ENCODE data around the gene PCDHGA4.
"Not testable (repeated sequence)": the region's sequence is repeated elsewhere in the genome, so short reads cannot be mapped to it uniquely, and the experiment has no call there.

PCDHGA4 gene

GRCh38 chr5:141354900-141355469 lies at the start of gene PCDHGA4:
Gene PCDHGA4, plus strand, starts transcription at chr5:141355021. Its CDS starts 87 bp downstream, at chr5:141355108.
- DNase-seq = no peak

GRCh38 chr5:141306630-141307029 lies 48.2 kb upstream of the PCDHGA4 start:
- DNase-seq = no peak

- no peak for DNase-seq
Observed at GRCh38 chr5:141313711-141314110, 41.1 kb upstream of the PCDHGA4 start.

- not testable (repeated sequence) for DNase-seq
Observed at GRCh38 chr5:141316963-141317362, 37.9 kb upstream of the PCDHGA4 start.

- no peak for DNase-seq
Observed at GRCh38 chr5:141319202-141319601, 35.6 kb upstream of the PCDHGA4 start.

GRCh38 chr5:141319699-141320098 lies 35.1 kb upstream of the PCDHGA4 start:
- DNase-seq = no peak

GRCh38 chr5:141320225-141321169 lies 34.3 kb upstream of the PCDHGA4 start, which contains the start of gene TAF7:
Gene TAF7, minus strand, starts transcription at chr5:141320784. Its CDS starts 740 bp downstream, at chr5:141320044.
- peak; percentile 95 for DNase-seq

GRCh38 chr5:141322261-141322660 lies 32.6 kb upstream of the PCDHGA4 start:
- no peak for DNase-seq

- DNase-seq = peak; percentile 66
Observed at GRCh38 chr5:141326088-141326854, 28.6 kb upstream of the PCDHGA4 start.

- DNase-seq = no peak
Observed at GRCh38 chr5:141328231-141328630, 26.6 kb upstream of the PCDHGA4 start.

GRCh38 chr5:141330299-141331080 lies 24.3 kb upstream of the PCDHGA4 start, which contains the start of gene PCDHGA1:
Gene PCDHGA1, plus strand, starts transcription at chr5:141330514.
- peak; percentile 16 for DNase-seq

- DNase-seq = not testable (repeated sequence)
Observed at GRCh38 chr5:141332571-141332970, 22.2 kb upstream of the PCDHGA4 start.

GRCh38 chr5:141338538-141339306 lies 16.1 kb upstream of the PCDHGA4 start, which contains the start of gene PCDHGA2:
Gene PCDHGA2, plus strand, starts transcription at chr5:141338760.
- DNase-seq = peak; percentile 8

- DNase-seq = not testable (repeated sequence)
Observed at GRCh38 chr5:141340781-141341354, 14.0 kb upstream of the PCDHGA4 start.

GRCh38 chr5:141342773-141343172 lies 12.0 kb upstream of the PCDHGA4 start:
- no peak for DNase-seq

GRCh38 chr5:141343242-141343952 lies 11.4 kb upstream of the PCDHGA4 start, which contains the start of gene PCDHGA3:
Gene PCDHGA3, plus strand, starts transcription at chr5:141343829. Its CDS starts 205 bp downstream, at chr5:141344034.
- peak; percentile 25 for DNase-seq

GRCh38 chr5:141343953-141344463 lies 10.8 kb upstream of the PCDHGA4 start:
- DNase-seq = no peak

GRCh38 chr5:141345327-141345726 lies 9.5 kb upstream of the PCDHGA4 start:
- DNase-seq = no peak

- not testable (repeated sequence) for DNase-seq
Observed at GRCh38 chr5:141346017-141346416, 8.8 kb upstream of the PCDHGA4 start.
